ENCODE measurements around the gene ANKS1B. TPM values are rescaled to one million over a fixed set of nuclear protein-coding genes. Genes with fewer than 3 reads are reported as not detected.

The ANKS1B gene
- total RNA-seq, 4 donors from 2014 or later, result 1.5 to 5.5 (median 4.4) TPM

DNA sequence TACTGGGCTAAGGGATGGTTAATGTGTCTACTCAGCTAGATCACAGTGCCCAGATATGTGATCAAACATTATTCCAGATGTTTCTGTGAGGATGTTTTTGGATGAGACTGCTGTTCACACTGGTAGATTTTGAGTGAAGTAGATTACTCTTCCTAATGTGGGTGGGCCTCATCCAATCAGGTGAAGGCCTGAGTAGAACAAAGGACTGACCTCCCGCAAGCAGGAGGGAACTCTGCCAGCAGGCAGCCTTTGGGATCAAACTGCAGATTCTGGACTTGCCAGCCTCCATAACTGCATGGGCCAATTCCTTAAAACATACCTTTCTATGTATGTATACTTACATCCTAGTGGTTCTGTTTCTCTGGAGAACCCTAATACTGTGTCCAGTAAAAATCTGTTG is 1120.4 kb downstream of the ANKS1B start:
- no peak overlapping the region for H3K4me3 ChIP-seq (ENCODE audit: low read depth, poor library complexity, severe bottlenecking)
- 68% methylated on average over 1 of the region's 1 CpG for WGBS, 2 donors
- no peak for DNase-seq (ENCODE audit: low spot score in 2 of 2)
- intact Hi-C loops (cut with DNase I; ENCODE audit: low total_unique reads), result no loop called here
- TF ChIP-seq, protein P1, sequence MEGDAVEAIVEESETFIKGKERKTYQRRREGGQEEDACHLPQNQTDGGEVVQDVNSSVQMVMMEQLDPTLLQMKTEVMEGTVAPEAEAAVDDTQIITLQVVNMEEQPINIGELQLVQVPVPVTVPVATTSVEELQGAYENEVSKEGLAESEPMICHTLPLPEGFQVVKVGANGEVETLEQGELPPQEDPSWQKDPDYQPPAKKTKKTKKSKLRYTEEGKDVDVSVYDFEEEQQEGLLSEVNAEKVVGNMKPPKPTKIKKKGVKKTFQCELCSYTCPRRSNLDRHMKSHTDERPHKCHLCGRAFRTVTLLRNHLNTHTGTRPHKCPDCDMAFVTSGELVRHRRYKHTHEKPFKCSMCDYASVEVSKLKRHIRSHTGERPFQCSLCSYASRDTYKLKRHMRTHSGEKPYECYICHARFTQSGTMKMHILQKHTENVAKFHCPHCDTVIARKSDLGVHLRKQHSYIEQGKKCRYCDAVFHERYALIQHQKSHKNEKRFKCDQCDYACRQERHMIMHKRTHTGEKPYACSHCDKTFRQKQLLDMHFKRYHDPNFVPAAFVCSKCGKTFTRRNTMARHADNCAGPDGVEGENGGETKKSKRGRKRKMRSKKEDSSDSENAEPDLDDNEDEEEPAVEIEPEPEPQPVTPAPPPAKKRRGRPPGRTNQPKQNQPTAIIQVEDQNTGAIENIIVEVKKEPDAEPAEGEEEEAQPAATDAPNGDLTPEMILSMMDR (IDR thresholded peaks at IDR 0.05), result no peak
- TF ChIP-seq POLR2A (IDR thresholded peaks at IDR 0.05), result no peak

DNA sequence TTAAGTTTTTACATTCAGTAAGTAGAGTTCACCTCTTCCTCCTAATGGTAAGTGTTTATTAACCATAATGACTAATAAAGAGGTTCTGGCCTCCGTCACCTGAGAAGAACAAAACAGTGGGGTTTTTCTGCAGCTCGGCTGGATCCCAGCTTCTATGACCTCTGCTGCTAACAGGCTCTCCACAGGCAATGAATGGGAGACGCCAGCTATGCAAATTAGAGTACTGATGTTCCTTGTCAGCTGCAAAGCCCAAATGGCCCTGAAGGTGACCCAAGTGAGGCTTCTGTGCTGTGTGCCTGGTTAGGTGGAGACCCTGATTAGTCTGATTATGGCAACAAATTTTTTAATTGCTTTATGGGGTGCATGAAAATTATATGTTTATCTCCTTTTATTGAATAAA is 1121.6 kb downstream of the ANKS1B start:
- 68 to 77% methylated on average over 3 of the region's 3 CpGs for WGBS, 2 donors
- TF ChIP-seq POLR2A (IDR thresholded peaks at IDR 0.05), result no peak

DNA sequence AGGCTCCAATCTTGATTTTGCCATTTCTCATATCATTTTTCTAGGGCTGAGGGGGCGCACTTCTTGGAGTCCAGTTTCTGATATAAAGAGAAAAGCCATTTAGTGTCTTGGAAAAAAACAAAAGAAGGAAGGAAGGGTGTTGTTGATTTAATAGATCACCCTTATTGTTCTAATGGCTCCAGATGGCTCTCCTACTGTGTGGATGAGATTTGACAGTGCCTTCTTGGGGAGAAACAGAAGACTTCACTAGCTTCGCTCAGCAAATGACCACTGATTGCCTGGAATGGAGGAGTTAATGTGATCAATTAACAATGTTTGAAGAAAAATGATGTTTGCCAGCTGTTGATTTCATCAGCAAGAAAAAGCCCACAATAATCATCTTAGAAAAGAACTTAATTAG is 1123.5 kb downstream of the ANKS1B start:
- 73 to 88% methylated on average over 2 of the region's 2 CpGs for WGBS, 2 donors
- TF ChIP-seq, protein P1 (IDR thresholded peaks at IDR 0.05), result no peak
- no peak for TF ChIP-seq POLR2A (IDR thresholded peaks at IDR 0.05)
- H3K4me3 ChIP-seq (ENCODE audit: low read depth, poor library complexity, severe bottlenecking), result no peak overlapping the region
- intact Hi-C loops (cut with DNase I; ENCODE audit: low total_unique reads), result no loop called here
- DNase-seq (ENCODE audit: low spot score in 2 of 2), result no peak

More for the DNA sequence above, 1121.6 kb downstream of the ANKS1B start:
- DNase-seq (ENCODE audit: low spot score in 2 of 2), result no peak
- intact Hi-C loops (cut with DNase I; ENCODE audit: low total_unique reads), result no loop called here
- no peak overlapping the region for H3K4me3 ChIP-seq (ENCODE audit: low read depth, poor library complexity, severe bottlenecking)

DNA sequence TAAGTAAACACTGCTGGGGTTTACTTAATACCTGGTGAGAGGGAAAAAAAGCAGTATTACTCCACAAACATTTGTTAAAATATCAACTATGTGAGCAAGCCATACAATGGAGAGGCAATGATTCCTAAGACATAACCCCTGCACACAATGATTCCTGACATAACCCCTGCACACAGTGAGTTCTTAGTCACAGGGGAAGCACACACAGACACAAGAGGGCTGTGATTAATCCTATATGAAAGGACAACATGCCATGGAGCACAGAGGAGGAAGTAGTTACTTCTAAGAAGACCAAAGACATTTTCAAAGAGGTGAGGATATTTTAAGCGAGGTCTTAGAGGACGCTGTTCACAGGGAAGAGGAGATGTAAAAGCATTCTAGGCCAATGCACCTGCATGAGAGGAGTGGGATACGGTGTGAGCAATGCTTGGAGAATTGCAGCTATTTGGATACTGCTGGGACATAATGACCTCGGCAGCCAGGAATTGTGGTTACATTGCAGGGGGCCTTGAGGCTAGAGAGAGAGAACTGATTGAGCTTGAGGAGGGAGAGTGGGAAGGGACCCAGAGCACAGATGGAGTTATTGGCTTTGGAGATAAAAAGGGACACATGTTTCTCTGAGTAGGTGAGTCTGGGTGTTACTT is 1127.7 kb downstream of the ANKS1B start:
- no peak for DNase-seq (ENCODE audit: low spot score in 2 of 2)
- H3K4me3 ChIP-seq (ENCODE audit: low read depth, poor library complexity, severe bottlenecking), result no peak overlapping the region
- WGBS, 2 donors, result 51 to 57% methylated on average over 4 of the region's 4 CpGs
- intact Hi-C loops (cut with DNase I; ENCODE audit: low total_unique reads), result no loop called here
- TF ChIP-seq, protein P1 (IDR thresholded peaks at IDR 0.05), result no peak
- TF ChIP-seq POLR2A (IDR thresholded peaks at IDR 0.05), result no peak

DNA sequence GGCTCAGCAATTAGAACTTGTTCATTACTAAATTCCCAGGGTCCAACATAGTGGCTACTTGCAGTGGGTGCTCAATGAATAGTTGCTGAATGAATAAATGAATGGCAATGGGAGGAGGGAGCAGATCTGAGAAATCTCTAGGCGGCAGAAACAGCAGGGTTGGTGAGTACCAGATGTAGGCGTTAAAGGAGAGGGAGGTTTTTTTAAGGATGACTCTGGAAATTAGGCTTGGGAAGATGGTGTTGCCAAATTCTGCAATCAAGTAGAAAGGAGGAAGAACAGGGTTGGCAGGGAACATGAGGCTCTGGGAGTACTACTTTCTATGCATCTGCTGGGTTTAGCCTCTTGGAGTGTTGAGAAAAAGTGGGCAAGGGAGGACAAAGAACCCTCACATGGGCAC is 1132.6 kb downstream of the ANKS1B start:
- no peak for DNase-seq (ENCODE audit: low spot score in 2 of 2)
- H3K4me3 ChIP-seq (ENCODE audit: low read depth, poor library complexity, severe bottlenecking), result no peak overlapping the region
- WGBS, 2 donors, result 85% methylated on average over 2 of the region's 2 CpGs
- intact Hi-C loops (cut with DNase I; ENCODE audit: low total_unique reads), result no loop called here
- TF ChIP-seq POLR2A (IDR thresholded peaks at IDR 0.05), result no peak
- TF ChIP-seq, protein P1 (IDR thresholded peaks at IDR 0.05), result no peak

DNA sequence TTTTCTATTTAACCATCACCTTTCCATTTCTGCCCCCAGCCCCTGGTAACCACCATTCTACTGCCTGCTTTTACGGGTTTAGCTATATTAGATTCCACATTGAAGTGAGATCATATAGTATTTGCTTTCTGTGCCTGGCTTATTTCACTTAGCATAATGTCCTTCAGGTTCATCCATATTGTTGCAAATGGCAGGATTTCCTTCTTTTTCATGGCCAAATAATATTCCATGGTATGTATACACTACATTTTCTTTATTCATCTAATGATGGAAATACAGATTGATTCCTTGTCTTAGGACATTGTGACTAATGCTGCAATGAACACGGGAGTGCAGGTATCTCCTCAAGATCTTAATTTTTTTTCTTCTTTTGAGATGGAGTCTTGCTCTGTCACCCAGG is 1137.5 kb downstream of the ANKS1B start:
- intact Hi-C loops (cut with DNase I; ENCODE audit: low total_unique reads), result no loop called here
- WGBS, 2 donors, result 89 to 96% methylated on average over 2 of the region's 2 CpGs

More for the DNA sequence above, 1137.5 kb downstream of the ANKS1B start:
- no peak for DNase-seq (ENCODE audit: low spot score in 2 of 2)
- no peak overlapping the region for H3K4me3 ChIP-seq (ENCODE audit: low read depth, poor library complexity, severe bottlenecking)
- TF ChIP-seq, protein P1 (IDR thresholded peaks at IDR 0.05), result no peak
- TF ChIP-seq POLR2A (IDR thresholded peaks at IDR 0.05), result no peak
